A549 (cell line): ENCODE results near the gene TMEM231. TPM values are rescaled to one million over a fixed set of nuclear protein-coding genes. Genes with fewer than 3 reads are reported as not detected.

Experiments
- ATAC-seq, 2 experiments: fragments of 200-7000 bp in 1 of 2; fragments of >200 bp in 1 of 2; cut with Nextera tagmentation in 1 of 2; cut with Tn5 transposase in 1 of 2; 3 replicates each; pipeline versions ENCODE4 v1.8.0 to v1.9.1; 2018 to 2020; ENCODE audit warnings: mild to moderate bottlenecking in 1 of 2, moderate library complexity in 1 of 2
- CTCF ChIA-PET: fragments of 300-600 bp; sonication (Branson Sonifier 250); formaldehyde crosslinking; extraction: SDS; loops from one replicate; lab custom pipeline; 2021; ENCODE audit warnings: antibody characterized with exemption, inconsistent platforms; lab: Yijun Ruan, JAX
- POLR2A ChIA-PET: fragments of 350-600 bp; formaldehyde crosslinking; extraction: SDS; loops from one replicate; lab custom pipeline; 2021; ENCODE audit warnings: antibody characterized with exemption, inconsistent platforms; lab: Yijun Ruan, JAX
- DNase-seq, 2 experiments: peaks; one replicate each; pipeline versions ENCODE4 v3.0.0 to v3.0.0-alpha.2; 2011 to 2016; ENCODE audit warnings: low read depth in 1 of 2, low spot score in 1 of 2
- FAIRE-seq: peaks from 2 replicates; lab custom pipeline; 2011; peaks lifted over from hg19 to GRCh38; lab: Jason Lieb, UNC
- H3K27ac ChIP-seq, 2 experiments: fragments of >200 bp; sonication (Bioruptor Twin); formaldehyde crosslinking; 3 replicates each; pipeline ENCODE4 v1.5.1; 2016 to 2017
- H3K4me1 ChIP-seq: fragments of >200 bp; sonication (Bioruptor Twin); formaldehyde crosslinking; 3 replicates; pipeline ENCODE4 v1.6.1; 2016
- H3K4me2 ChIP-seq: fragments of >200 bp; sonication (Bioruptor Twin); formaldehyde crosslinking; 3 replicates; pipeline ENCODE4 v1.6.1; 2016
- H3K4me3 ChIP-seq: fragments of >200 bp; sonication (Bioruptor Twin); formaldehyde crosslinking; 3 replicates; pipeline ENCODE4 v1.5.1; 2016
- H3K9me3 ChIP-seq: fragments of >200 bp; sonication (Bioruptor Twin); formaldehyde crosslinking; 3 replicates; pipeline ENCODE4 v1.6.1; 2016
- BHLHE40 ChIP-seq: IDR thresholded peaks from 2 replicates; pipeline ENCODE4 v1.6.1; 2012; ENCODE audit warnings: low read depth, low read length, inconsistent platforms
- CHD4 ChIP-seq: fragments of 200-600 bp; sonication (generic); IDR thresholded peaks from 2 replicates; pipeline ENCODE4 v1.6.1; 2016; ENCODE audit warnings: antibody characterized with exemption, mild to moderate bottlenecking, borderline replicate concordance
- EHMT2 ChIP-seq: fragments of 200-600 bp; sonication (generic); IDR thresholded peaks from 2 replicates; pipeline ENCODE4 v1.6.1; 2016; ENCODE audit warnings: antibody characterized with exemption, low read depth, mild to moderate bottlenecking, moderate library complexity
- EP300 ChIP-seq, 2 experiments: fragments of >200 bp; sonication (Bioruptor Twin); formaldehyde crosslinking; IDR thresholded peaks; 2 replicates in 1 of 2; 3 replicates in 1 of 2; pipeline ENCODE4 v1.6.1; 2016 to 2017
- ESRRA ChIP-seq: fragments of 150-350 bp; IDR thresholded peaks from 2 replicates; pipeline ENCODE4 v1.6.1; 2014; ENCODE audit warnings: mild to moderate bottlenecking, low read length, borderline replicate concordance
- FOSB ChIP-seq: fragments of 250-450 bp; sonication (Bioruptor Pico); IDR thresholded peaks from 2 replicates; pipeline ENCODE4 v1.5.0; 2020; ENCODE audit warnings: mild to moderate bottlenecking, moderate library complexity
- FOSL2 ChIP-seq, 2 experiments: fragments of 450-650 bp in 1 of 2; fragments of >200 bp in 1 of 2; sonication (Bioruptor Twin) in 1 of 2; formaldehyde crosslinking; IDR thresholded peaks; 2 replicates each; pipeline versions ENCODE4 v1.5.0 to v1.6.1; 2016 to 2020; ENCODE audit warnings: mild to moderate bottlenecking in 1 of 2, moderate library complexity in 1 of 2
- FOXS1 ChIP-seq: fragments of 250-450 bp; sonication (Bioruptor Pico); IDR thresholded peaks from 2 replicates; pipeline ENCODE4 v1.5.0; 2020; ENCODE audit warnings: mild to moderate bottlenecking, moderate library complexity
- GATA3 ChIP-seq: IDR thresholded peaks from 2 replicates; pipeline ENCODE4 v1.6.1; 2012; ENCODE audit warnings: borderline replicate concordance
- HDAC2 ChIP-seq: fragments of 200-600 bp; sonication (generic); IDR thresholded peaks from 2 replicates; pipeline ENCODE4 v1.6.1; 2016
- JUN ChIP-seq, 2 experiments: fragments of >200 bp; sonication (Bioruptor Twin); formaldehyde crosslinking; IDR thresholded peaks; 2 replicates in 1 of 2; 3 replicates in 1 of 2; pipeline ENCODE4 v1.6.1; 2016 to 2017
- KDM1A ChIP-seq: fragments of 200-600 bp; sonication (generic); IDR thresholded peaks from 2 replicates; pipeline ENCODE4 v1.6.1; 2016; ENCODE audit warnings: low read depth, mild to moderate bottlenecking
- MAFK ChIP-seq: fragments of 450-650 bp; IDR thresholded peaks from 2 replicates; pipeline ENCODE4 v1.6.1; 2014; ENCODE audit not compliant: partially characterized antibody
- MYC ChIP-seq: IDR thresholded peaks from 2 replicates; pipeline ENCODE4 v1.6.1; 2012; ENCODE audit warnings: mild to moderate bottlenecking, inconsistent platforms, low read length, improper control_type of control experiment, borderline replicate concordance
- RAD21 ChIP-seq, 2 experiments: fragments of >200 bp in 1 of 2; sonication (Bioruptor Twin) in 1 of 2; formaldehyde crosslinking in 1 of 2; IDR thresholded peaks in 1 of 2; conservative IDR thresholded peaks in 1 of 2; 2 replicates in 1 of 2; 3 replicates in 1 of 2; pipeline ENCODE4 v1.6.1; 2012 to 2018; ENCODE audit warnings: inconsistent platforms in 1 of 2
- RFX5 ChIP-seq: fragments of 450-650 bp; IDR thresholded peaks from 2 replicates; pipeline ENCODE4 v1.7.1; 2014; ENCODE audit warnings: antibody characterized with exemption, mild to moderate bottlenecking, moderate library complexity
- SREBF2 ChIP-seq: fragments of 450-650 bp; IDR thresholded peaks from 2 replicates; pipeline ENCODE4 v1.6.1; 2014; ENCODE audit warnings: mild to moderate bottlenecking, moderate library complexity
- TP53 ChIP-seq: fragments of 250-450 bp; sonication (Bioruptor Pico); IDR thresholded peaks from 2 replicates; pipeline ENCODE4 v1.5.0; 2021; ENCODE audit warnings: mild to moderate bottlenecking, moderate library complexity
- ZFP36 ChIP-seq: fragments of 450-650 bp; IDR thresholded peaks from 2 replicates; pipeline ENCODE4 v1.6.1; 2014; ENCODE audit warnings: borderline replicate concordance; ENCODE audit not compliant: partially characterized antibody
- ZNF302 ChIP-seq: fragments of 250-450 bp; sonication (Bioruptor Pico); IDR thresholded peaks from 2 replicates; pipeline ENCODE4 v1.9.0; 2021; ENCODE audit warnings: inconsistent platforms, mild to moderate bottlenecking, moderate library complexity
- WGBS: methylation state at CpG from one replicate; pipeline ENCODE4 v1.1.6; 2017; ENCODE audit errors: missing lambda C conversion rate; 5-methylcytosine and 5-hydroxymethylcytosine counted together
- polyA plus RNA-seq, 4 experiments: library from polyadenylated mRNA; depleted of rRNA in 3 of 4; stranded (reverse); fragments of >200 nt; fragmentation: RNase III in 1 of 4; extraction: RNeasy Plus Mini Kit Qiagen cat#74134 plus additional on column Dnase treatment in 1 of 4; gene quantifications; 2 replicates in 3 of 4; 3 replicates in 1 of 4; pipeline ENCODE4 v1.2.3, GENCODE V29; 2011 to 2017
- TF ChIP-seq, protein P1 (sequence below): fragments of 250-450 bp; sonication (Bioruptor Pico); IDR thresholded peaks from 2 replicates; pipeline ENCODE4 v1.5.0; 2021; ENCODE audit warnings: mild to moderate bottlenecking, moderate library complexity, borderline replicate concordance
- TF ChIP-seq, protein P2 (sequence below): fragments of >200 bp; sonication (Bioruptor Twin); formaldehyde crosslinking; IDR thresholded peaks from 3 replicates; pipeline ENCODE4 v1.6.1; 2016
- TF ChIP-seq, protein P3 (sequence below): fragments of 450-650 bp; IDR thresholded peaks from 2 replicates; pipeline ENCODE4 v1.6.1; 2014; ENCODE audit warnings: antibody characterized with exemption
- TF ChIP-seq, protein P4 (sequence below): fragments of >200 bp; sonication (Bioruptor Twin); formaldehyde crosslinking; IDR thresholded peaks from 3 replicates; pipeline ENCODE4 v1.5.1; 2016

TMEM231 gene
- polyA plus RNA-seq, 2 of the 4 experiments (the other 2 are of a cell fraction), result 5.3 to 11.4 TPM

DNA sequence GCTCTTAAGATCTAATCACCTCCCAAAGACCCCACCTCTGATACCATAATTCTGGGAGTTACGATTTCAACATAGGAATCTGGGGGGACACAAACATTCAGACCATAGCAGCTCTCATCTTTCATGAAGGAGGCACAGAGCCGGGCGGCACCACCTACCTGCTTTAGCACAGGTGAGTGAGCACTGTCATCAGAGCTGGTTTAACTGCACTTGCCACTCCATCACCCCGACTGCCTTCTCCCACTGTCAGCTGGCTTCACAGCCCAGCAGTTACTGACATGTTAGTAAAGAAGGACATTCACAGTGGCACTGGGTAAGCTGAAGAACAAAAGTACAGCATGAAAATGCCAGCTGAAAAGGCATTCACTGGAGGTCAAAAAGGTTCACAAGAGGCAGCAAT is 32.7 kb upstream of the TMEM231 start (continued):
- no peak for TF ChIP-seq GATA3

DNA sequence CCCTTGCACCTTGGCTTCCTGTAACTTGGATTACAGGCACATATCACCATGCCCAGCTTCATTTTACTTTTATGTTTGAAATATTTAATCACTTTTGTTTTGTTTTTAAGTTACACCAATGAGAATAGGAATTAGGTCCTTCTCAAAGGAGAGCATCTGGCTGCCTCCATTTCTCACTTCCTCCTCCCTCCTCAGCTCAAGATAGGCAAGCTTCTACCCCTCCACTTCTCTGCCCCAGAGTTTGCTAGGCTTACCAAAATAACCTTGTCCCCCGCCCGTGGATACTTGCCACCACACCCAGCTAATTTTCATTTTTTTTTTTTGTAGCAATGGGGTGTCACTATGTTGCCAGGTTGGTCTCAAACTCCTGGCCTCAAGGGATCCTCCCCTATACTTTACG is 28.1 kb upstream of the TMEM231 start:
- no peaks in the 10 kb centered on the region for H3K4me1 ChIP-seq
- 89% methylated on average over 3 of the region's 3 CpGs for WGBS
- no peaks in the 10 kb centered on the region for H3K9me3 ChIP-seq
- H3K4me2 ChIP-seq, result no peak overlapping the region
- DNase-seq, result no peak
- TF ChIP-seq, protein P1, sequence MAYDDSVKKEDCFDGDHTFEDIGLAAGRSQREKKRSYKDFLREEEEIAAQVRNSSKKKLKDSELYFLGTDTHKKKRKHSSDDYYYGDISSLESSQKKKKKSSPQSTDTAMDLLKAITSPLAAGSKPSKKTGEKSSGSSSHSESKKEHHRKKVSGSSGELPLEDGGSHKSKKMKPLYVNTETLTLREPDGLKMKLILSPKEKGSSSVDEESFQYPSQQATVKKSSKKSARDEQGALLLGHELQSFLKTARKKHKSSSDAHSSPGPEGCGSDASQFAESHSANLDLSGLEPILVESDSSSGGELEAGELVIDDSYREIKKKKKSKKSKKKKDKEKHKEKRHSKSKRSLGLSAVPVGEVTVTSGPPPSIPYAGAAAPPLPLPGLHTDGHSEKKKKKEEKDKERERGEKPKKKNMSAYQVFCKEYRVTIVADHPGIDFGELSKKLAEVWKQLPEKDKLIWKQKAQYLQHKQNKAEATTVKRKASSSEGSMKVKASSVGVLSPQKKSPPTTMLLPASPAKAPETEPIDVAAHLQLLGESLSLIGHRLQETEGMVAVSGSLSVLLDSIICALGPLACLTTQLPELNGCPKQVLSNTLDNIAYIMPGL (CRISPR knock-in tag), result no peak
- no peak for TF ChIP-seq HDAC2
- no peak for TF ChIP-seq FOSL2 (IDR thresholded peaks at IDR 0.05)
- TF ChIP-seq FOSL2 (CRISPR knock-in tag; IDR thresholded peaks at IDR 0.05), result no peak
- TF ChIP-seq ESRRA, result no peak
- no peak for TF ChIP-seq EHMT2
- no peak for TF ChIP-seq RFX5
- no peak for TF ChIP-seq FOXS1 (CRISPR knock-in tag)
- no peak for TF ChIP-seq MYC
- no peak for TF ChIP-seq SREBF2
- no peak for TF ChIP-seq EP300 (IDR thresholded peaks at IDR 0.05)
- TF ChIP-seq ZFP36, result no peak
- no peak for TF ChIP-seq FOSB (CRISPR knock-in tag)
- TF ChIP-seq RAD21 (conservative IDR thresholded peaks at IDR 0.05 in 1 of 2, IDR thresholded peaks at IDR 0.05 in 1 of 2), result no peak
- TF ChIP-seq CHD4, result no peak
- no peak for TF ChIP-seq KDM1A
- TF ChIP-seq, all 56 proteins: peak for 0
- no peak overlapping the region for H3K4me3 ChIP-seq
- POLR2A ChIA-PET, result no interaction called here
- ATAC-seq, result no peak
- no peak for FAIRE-seq
- CTCF ChIA-PET, result no interaction called here
- H3K27ac ChIP-seq, result no peak overlapping the region

DNA sequence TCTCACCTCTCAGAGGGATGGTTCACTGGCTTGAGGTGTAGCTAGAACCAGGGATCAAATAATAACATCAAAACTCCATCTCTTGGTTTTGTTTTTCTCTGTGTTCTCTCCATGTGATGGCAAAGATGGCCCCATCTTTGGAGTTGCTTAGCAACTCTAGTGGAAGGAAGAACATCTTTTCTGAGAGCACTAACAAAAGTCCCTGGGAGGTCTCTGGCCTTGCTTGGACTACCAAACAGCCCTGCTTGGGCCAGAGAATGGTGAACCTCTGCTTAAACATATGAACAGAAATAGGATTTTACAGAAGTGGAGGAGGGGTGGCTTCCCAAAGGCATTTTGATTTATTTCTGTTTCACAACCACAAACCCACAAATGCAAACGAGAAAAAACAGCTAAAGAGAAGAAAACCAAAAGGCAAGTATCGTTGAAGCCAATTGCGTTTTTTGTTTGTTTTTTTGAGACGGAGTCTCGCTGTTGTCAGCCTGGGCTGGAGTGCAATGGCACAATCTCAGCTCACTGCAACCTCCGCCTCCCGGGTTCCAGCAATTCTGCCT is 23.3 kb upstream of the TMEM231 start:
- no peak for ATAC-seq
- CTCF ChIA-PET, result interaction anchor here (0.5 to 1.3 kb wide), 3 partner anchors 9 to 1540 kb away, joined by 3 read pairs; no protein-coding TSS in a partner anchor
- WGBS, result 87% methylated on average over 7 of the region's 7 CpGs

More for the DNA sequence above, 23.3 kb upstream of the TMEM231 start:
- DNase-seq (no peak), FAIRE-seq (no peak)
- Histone ChIP-seq H3K9me3 (no peaks in the 10 kb centered on the region), H3K4me2 (no peak overlapping the region), H3K4me1 (no peaks in the 10 kb centered on the region), H3K4me3 (no peak overlapping the region), H3K27ac (no peak overlapping the region)
- TF ChIP-seq, protein P2, sequence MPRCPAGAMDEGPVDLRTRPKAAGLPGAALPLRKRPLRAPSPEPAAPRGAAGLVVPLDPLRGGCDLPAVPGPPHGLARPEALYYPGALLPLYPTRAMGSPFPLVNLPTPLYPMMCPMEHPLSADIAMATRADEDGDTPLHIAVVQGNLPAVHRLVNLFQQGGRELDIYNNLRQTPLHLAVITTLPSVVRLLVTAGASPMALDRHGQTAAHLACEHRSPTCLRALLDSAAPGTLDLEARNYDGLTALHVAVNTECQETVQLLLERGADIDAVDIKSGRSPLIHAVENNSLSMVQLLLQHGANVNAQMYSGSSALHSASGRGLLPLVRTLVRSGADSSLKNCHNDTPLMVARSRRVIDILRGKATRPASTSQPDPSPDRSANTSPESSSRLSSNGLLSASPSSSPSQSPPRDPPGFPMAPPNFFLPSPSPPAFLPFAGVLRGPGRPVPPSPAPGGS, result no peak
- TF ChIP-seq BHLHE40, result no peak
- TF ChIP-seq ZFP36, result no peak
- TF ChIP-seq, protein P3, sequence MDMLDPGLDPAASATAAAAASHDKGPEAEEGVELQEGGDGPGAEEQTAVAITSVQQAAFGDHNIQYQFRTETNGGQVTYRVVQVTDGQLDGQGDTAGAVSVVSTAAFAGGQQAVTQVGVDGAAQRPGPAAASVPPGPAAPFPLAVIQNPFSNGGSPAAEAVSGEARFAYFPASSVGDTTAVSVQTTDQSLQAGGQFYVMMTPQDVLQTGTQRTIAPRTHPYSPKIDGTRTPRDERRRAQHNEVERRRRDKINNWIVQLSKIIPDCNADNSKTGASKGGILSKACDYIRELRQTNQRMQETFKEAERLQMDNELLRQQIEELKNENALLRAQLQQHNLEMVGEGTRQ, result no peak
- TF ChIP-seq, protein P4, sequence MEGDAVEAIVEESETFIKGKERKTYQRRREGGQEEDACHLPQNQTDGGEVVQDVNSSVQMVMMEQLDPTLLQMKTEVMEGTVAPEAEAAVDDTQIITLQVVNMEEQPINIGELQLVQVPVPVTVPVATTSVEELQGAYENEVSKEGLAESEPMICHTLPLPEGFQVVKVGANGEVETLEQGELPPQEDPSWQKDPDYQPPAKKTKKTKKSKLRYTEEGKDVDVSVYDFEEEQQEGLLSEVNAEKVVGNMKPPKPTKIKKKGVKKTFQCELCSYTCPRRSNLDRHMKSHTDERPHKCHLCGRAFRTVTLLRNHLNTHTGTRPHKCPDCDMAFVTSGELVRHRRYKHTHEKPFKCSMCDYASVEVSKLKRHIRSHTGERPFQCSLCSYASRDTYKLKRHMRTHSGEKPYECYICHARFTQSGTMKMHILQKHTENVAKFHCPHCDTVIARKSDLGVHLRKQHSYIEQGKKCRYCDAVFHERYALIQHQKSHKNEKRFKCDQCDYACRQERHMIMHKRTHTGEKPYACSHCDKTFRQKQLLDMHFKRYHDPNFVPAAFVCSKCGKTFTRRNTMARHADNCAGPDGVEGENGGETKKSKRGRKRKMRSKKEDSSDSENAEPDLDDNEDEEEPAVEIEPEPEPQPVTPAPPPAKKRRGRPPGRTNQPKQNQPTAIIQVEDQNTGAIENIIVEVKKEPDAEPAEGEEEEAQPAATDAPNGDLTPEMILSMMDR, result no peak
- TF ChIP-seq JUN (IDR thresholded peaks at IDR 0.05), result no peak
- TF ChIP-seq SREBF2, result no peak
- no peak for TF ChIP-seq MAFK
- no peak for TF ChIP-seq ZNF302 (CRISPR knock-in tag)
- no peak for TF ChIP-seq CHD4
- TF ChIP-seq TP53, result no peak
- POLR2A ChIA-PET, result no interaction called here
